ENCODE data around the gene CXCL8. TPM values are rescaled to one million over a fixed set of nuclear protein-coding genes. Genes with fewer than 3 reads are reported as not detected.

CXCL8 gene
- total RNA-seq, 2 experiments from 2014 or later, result 9.9 to 11.4 TPM

DNA sequence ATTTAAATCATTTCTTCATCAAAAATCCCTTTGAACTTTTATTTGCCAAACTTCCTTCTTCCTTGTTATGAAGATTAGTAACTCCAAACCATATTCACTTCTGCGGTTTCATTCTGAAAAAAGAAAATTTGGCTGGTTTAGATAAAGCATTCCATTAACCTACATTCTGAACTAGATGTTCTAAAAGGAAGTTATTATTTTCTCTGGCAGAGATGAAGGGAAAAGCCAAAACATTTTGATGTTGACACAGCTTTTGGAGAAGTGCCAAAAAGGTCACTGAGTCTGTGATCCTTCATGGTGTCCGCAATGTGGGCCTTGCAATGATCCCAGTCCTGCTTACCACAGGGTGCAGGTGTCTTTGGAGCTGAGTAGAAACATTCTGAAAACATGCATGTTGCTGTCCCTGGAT is 36.0 kb downstream of the CXCL8 start:
- Histone ChIP-seq H3K27me3 (ENCODE audit: control insufficient read depth in 1 of 2, insufficient read depth in 2 of 2, low read length in 2 of 2) (no peaks in the 10 kb centered on the region), H3K27ac (ENCODE audit: low read depth in 1 of 2, low read length in 2 of 2) (no peak overlapping the region), H3K4me1 (ENCODE audit: insufficient read depth, low read length) (no peaks in the 10 kb centered on the region), H3K4me3 (ENCODE audit: low read length) (no peak overlapping the region), H3K9me3 (ENCODE audit: control insufficient read depth in 1 of 2, insufficient read depth in 1 of 2, low read length in 2 of 2) (no peaks in the 10 kb centered on the region), H3K36me3 (ENCODE audit: insufficient read depth, low read length) (no peaks in the 10 kb centered on the region)
- intact Hi-C loops (cut with DNase I, micrococcal nuclease), result no loop called here
- TF ChIP-seq, protein P1, sequence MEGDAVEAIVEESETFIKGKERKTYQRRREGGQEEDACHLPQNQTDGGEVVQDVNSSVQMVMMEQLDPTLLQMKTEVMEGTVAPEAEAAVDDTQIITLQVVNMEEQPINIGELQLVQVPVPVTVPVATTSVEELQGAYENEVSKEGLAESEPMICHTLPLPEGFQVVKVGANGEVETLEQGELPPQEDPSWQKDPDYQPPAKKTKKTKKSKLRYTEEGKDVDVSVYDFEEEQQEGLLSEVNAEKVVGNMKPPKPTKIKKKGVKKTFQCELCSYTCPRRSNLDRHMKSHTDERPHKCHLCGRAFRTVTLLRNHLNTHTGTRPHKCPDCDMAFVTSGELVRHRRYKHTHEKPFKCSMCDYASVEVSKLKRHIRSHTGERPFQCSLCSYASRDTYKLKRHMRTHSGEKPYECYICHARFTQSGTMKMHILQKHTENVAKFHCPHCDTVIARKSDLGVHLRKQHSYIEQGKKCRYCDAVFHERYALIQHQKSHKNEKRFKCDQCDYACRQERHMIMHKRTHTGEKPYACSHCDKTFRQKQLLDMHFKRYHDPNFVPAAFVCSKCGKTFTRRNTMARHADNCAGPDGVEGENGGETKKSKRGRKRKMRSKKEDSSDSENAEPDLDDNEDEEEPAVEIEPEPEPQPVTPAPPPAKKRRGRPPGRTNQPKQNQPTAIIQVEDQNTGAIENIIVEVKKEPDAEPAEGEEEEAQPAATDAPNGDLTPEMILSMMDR (IDR thresholded peaks at IDR 0.05), result no peak
- ChIA-PET CTCF (no interaction called here), POLR2A (no interaction called here)
- no peaks in the 10 kb centered on the region for H3K36me3 Mint-ChIP-seq (ENCODE audit: low read depth)
- H3K4me3 Mint-ChIP-seq, result no peak overlapping the region
- ATAC-seq (ENCODE audit: poor library complexity) (no peak), DNase-seq (peak in 1 of 14 experiments; percentile 9)
- no peaks in the 10 kb centered on the region for H3K27me3 Mint-ChIP-seq
- no peaks in the 10 kb centered on the region for H3K4me1 Mint-ChIP-seq (ENCODE audit: low read depth)
- no peaks in the 10 kb centered on the region for H3K9me3 Mint-ChIP-seq
- no peak overlapping the region for H3K27ac Mint-ChIP-seq

DNA sequence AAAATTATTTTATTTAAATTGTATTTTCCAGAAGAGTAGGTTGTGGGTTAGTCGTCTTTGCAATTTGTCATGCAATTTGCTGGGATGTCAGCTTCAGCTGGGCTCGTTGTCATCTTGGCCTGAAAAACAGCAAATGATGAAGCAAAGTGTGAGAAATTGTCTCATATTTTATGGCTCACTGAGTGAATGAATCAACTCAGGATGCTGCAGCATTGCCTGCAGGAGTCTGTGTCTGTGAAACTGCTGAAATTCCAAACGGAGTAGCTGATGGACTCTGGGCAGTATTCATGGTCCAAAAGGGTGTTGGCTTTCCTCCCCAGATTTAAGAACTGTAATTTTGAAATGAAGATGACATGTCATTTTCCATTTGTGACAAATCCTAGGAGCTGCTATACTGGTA is 37.2 kb downstream of the CXCL8 start:
- POLR2A ChIA-PET, result no interaction called here

DNA sequence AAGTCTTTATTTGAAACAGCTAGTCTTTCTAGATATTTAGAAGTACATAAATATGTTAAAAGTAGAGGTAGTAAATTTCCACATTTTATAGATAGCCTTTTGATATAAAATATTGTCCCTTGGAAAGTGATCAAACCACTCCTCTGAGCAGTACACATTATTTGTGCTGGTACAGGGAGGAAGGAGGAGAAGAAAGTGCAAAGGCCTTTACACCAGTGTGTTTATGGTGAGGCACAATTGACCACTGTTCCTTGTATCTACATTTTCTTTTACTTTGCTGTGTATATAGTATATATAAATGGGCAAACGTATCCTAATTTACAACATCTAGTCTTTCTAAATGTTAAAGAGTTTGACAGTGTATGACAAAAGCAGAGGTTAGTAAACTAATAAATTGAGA is 39.9 kb downstream of the CXCL8 start:
- Histone ChIP-seq H3K36me3 (ENCODE audit: insufficient read depth, low read length) (no peaks in the 10 kb centered on the region), H3K4me1 (ENCODE audit: insufficient read depth, low read length) (no peaks in the 10 kb centered on the region), H3K4me3 (ENCODE audit: low read length) (no peak overlapping the region), H3K27ac (ENCODE audit: low read depth in 1 of 2, low read length in 2 of 2) (no peak overlapping the region), H3K27me3 (ENCODE audit: control insufficient read depth in 1 of 2, insufficient read depth in 2 of 2, low read length in 2 of 2) (no peaks in the 10 kb centered on the region), H3K9me3 (ENCODE audit: control insufficient read depth in 1 of 2, insufficient read depth in 1 of 2, low read length in 2 of 2) (peaks cover 0 to 5% of the 10 kb centered on the region in 2 experiments)
- intact Hi-C loops (cut with DNase I, micrococcal nuclease), result no loop called here
- POLR2A ChIA-PET, result no interaction called here
- TF ChIP-seq, protein P1 (IDR thresholded peaks at IDR 0.05), result no peak
- no peaks in the 10 kb centered on the region for H3K36me3 Mint-ChIP-seq (ENCODE audit: low read depth)
- no peaks in the 10 kb centered on the region for H3K27me3 Mint-ChIP-seq
- no peak overlapping the region for H3K4me3 Mint-ChIP-seq
- H3K27ac Mint-ChIP-seq, result no peak overlapping the region
- CTCF ChIA-PET, result no interaction called here
- DNase-seq (no peak), ATAC-seq (ENCODE audit: poor library complexity) (no peak)
- no peaks in the 10 kb centered on the region for H3K4me1 Mint-ChIP-seq (ENCODE audit: low read depth)
- no peaks in the 10 kb centered on the region for H3K9me3 Mint-ChIP-seq

More for the DNA sequence above, 37.2 kb downstream of the CXCL8 start:
- Histone ChIP-seq H3K27me3 (ENCODE audit: control insufficient read depth in 1 of 2, insufficient read depth in 2 of 2, low read length in 2 of 2) (no peaks in the 10 kb centered on the region), H3K36me3 (ENCODE audit: insufficient read depth, low read length) (no peaks in the 10 kb centered on the region), H3K27ac (ENCODE audit: low read depth in 1 of 2, low read length in 2 of 2) (no peak overlapping the region), H3K4me1 (ENCODE audit: insufficient read depth, low read length) (no peaks in the 10 kb centered on the region), H3K9me3 (ENCODE audit: control insufficient read depth in 1 of 2, insufficient read depth in 1 of 2, low read length in 2 of 2) (peaks cover 0 to 5% of the 10 kb centered on the region in 2 experiments), H3K4me3 (ENCODE audit: low read length) (no peak overlapping the region)
- no peaks in the 10 kb centered on the region for H3K27me3 Mint-ChIP-seq
- no peak overlapping the region for H3K27ac Mint-ChIP-seq
- H3K4me1 Mint-ChIP-seq (ENCODE audit: low read depth), result no peaks in the 10 kb centered on the region
- no peaks in the 10 kb centered on the region for H3K36me3 Mint-ChIP-seq (ENCODE audit: low read depth)
- no peak overlapping the region for H3K4me3 Mint-ChIP-seq
- TF ChIP-seq, protein P1 (IDR thresholded peaks at IDR 0.05), result no peak
- no peaks in the 10 kb centered on the region for H3K9me3 Mint-ChIP-seq
- no peak for ATAC-seq (ENCODE audit: poor library complexity)
- intact Hi-C loops (cut with DNase I, micrococcal nuclease), result no loop called here
- DNase-seq, result no peak
- CTCF ChIA-PET, result no interaction called here
